OCI-LY1 (cell line): ENCODE results near the gene RPS14.

Experiments
- H2AFZ ChIP-seq: fragments of 200-600 bp; sonication (generic), shearing (Covaris generic); 2 replicates; pipeline ENCODE4 v1.6.0; 2014; ENCODE audit warnings: antibody characterized with exemption, mild to moderate bottlenecking, low read length
- H3F3A ChIP-seq: fragments of 200-600 bp; sonication (generic), shearing (Covaris generic); 2 replicates; pipeline ENCODE4 v1.6.0; 2014; ENCODE audit warnings: mild to moderate bottlenecking, antibody characterized with exemption, low read length, moderate library complexity; ENCODE audit not compliant: insufficient read depth
- H3K27ac ChIP-seq: fragments of 200-600 bp; sonication (generic); 2 replicates; pipeline ENCODE4 v1.5.1; 2014; ENCODE audit warnings: low read length, mixed run types, mild to moderate bottlenecking, low read depth; ENCODE audit not compliant: poor library complexity, severe bottlenecking
- H3K27me3 ChIP-seq: fragments of 200-600 bp; sonication (generic); 2 replicates; pipeline ENCODE4 v1.6.0; 2014; ENCODE audit warnings: antibody characterized with exemption, mild to moderate bottlenecking, low read length, moderate library complexity; ENCODE audit not compliant: insufficient read depth
- H3K36me3 ChIP-seq: fragments of 200-600 bp; sonication (generic); 2 replicates; pipeline ENCODE4 v1.6.1; 2014; ENCODE audit warnings: mild to moderate bottlenecking, antibody characterized with exemption, low read length, moderate library complexity, mixed read lengths; ENCODE audit not compliant: insufficient read depth
- H3K4me1 ChIP-seq: fragments of 200-600 bp; sonication (generic); 2 replicates; pipeline ENCODE4 v1.5.1; 2014; ENCODE audit warnings: mild to moderate bottlenecking, low read length, moderate library complexity; ENCODE audit not compliant: insufficient read depth, severe bottlenecking
- H3K4me2 ChIP-seq: fragments of 200-600 bp; sonication (generic), shearing (Covaris generic); 2 replicates; pipeline ENCODE4 v1.6.1; 2014; ENCODE audit warnings: low read length
- H3K4me3 ChIP-seq: fragments of 200-600 bp; sonication (generic); 2 replicates; pipeline ENCODE4 v1.5.1; 2014; ENCODE audit warnings: low read length, low read depth, mild to moderate bottlenecking, mixed read lengths; ENCODE audit not compliant: poor library complexity, severe bottlenecking
- H3K79me2 ChIP-seq: fragments of 200-600 bp; shearing (Covaris generic); 2 replicates; pipeline ENCODE4 v1.6.1; 2016; ENCODE audit warnings: mixed run types, low read length, mixed read lengths; ENCODE audit not compliant: insufficient read depth
- H3K9ac ChIP-seq: fragments of 200-600 bp; sonication (generic), shearing (Covaris generic); 2 replicates; pipeline ENCODE4 v1.6.1; 2014; ENCODE audit warnings: mild to moderate bottlenecking, low read length, mixed read lengths
- H3K9me2 ChIP-seq: fragments of 200-600 bp; sonication (generic), shearing (Covaris generic); 2 replicates; pipeline ENCODE4 v1.6.1; 2014; ENCODE audit warnings: low read depth, mild to moderate bottlenecking, low read length, mixed read lengths
- H3K9me3 ChIP-seq: fragments of 200-600 bp; shearing (Covaris generic); 2 replicates; pipeline ENCODE4 v1.6.1; 2014; ENCODE audit warnings: low read length, mixed read lengths
- H4K20me1 ChIP-seq: fragments of 200-600 bp; sonication (generic), shearing (Covaris generic); 2 replicates; pipeline ENCODE4 v1.6.0; 2016; ENCODE audit warnings: mild to moderate bottlenecking, low read length; ENCODE audit not compliant: insufficient read depth
- EZH2 ChIP-seq: fragments of 200-600 bp; sonication (generic), shearing (Covaris generic); IDR thresholded peaks from 2 replicates; pipeline ENCODE4 v1.8.0; 2017; ENCODE audit warnings: borderline replicate concordance, mixed run types, mild to moderate bottlenecking, antibody characterized with exemption, low read length, moderate library complexity, mixed read lengths
- TF ChIP-seq, protein P1 (sequence below): fragments of 200-600 bp; sonication (generic), shearing (Covaris generic); IDR thresholded peaks from 2 replicates; pipeline ENCODE4 v1.5.1; 2017; ENCODE audit warnings: mild to moderate bottlenecking, antibody characterized with exemption, low read length, moderate library complexity, mixed read lengths

RPS14 gene

DNA sequence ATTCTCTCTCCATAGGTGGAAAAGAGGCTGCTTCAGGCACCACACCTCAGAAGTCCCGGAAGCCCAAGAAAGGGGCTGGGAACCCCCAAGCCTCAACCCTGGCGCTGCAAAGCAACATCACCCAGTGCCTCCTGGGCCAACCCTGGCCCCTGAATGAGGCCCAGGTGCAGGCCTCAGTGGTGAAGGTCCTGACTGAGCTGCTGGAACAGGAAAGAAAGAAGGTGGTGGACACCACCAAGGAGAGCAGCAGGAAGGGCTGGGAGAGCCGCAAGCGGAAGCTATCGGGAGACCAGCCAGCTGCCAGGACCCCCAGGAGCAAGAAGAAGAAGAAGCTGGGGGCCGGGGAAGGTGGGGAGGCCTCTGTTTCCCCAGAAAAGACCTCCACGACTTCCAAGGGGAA, 53.3 kb downstream of the RPS14 start:
- Histone ChIP-seq H2AFZ (no peak overlapping the region), H3K9me3 (no peaks in the 10 kb centered on the region), H3K79me2 (no peaks in the 10 kb centered on the region), H3K27me3 (no peaks in the 10 kb centered on the region), H4K20me1 (no peaks in the 10 kb centered on the region), H3K4me2 (no peak overlapping the region), H3K4me1 (peaks cover 6% of the 10 kb centered on the region), H3K36me3 (peaks cover 94% of the 10 kb centered on the region), H3K27ac (no peak overlapping the region), H3K9me2 (no peaks in the 10 kb centered on the region), H3F3A (no peaks in the 10 kb centered on the region), H3K9ac (no peak overlapping the region), H3K4me3 (no peak overlapping the region)
- TF ChIP-seq EZH2: no peak
- TF ChIP-seq, protein P1, sequence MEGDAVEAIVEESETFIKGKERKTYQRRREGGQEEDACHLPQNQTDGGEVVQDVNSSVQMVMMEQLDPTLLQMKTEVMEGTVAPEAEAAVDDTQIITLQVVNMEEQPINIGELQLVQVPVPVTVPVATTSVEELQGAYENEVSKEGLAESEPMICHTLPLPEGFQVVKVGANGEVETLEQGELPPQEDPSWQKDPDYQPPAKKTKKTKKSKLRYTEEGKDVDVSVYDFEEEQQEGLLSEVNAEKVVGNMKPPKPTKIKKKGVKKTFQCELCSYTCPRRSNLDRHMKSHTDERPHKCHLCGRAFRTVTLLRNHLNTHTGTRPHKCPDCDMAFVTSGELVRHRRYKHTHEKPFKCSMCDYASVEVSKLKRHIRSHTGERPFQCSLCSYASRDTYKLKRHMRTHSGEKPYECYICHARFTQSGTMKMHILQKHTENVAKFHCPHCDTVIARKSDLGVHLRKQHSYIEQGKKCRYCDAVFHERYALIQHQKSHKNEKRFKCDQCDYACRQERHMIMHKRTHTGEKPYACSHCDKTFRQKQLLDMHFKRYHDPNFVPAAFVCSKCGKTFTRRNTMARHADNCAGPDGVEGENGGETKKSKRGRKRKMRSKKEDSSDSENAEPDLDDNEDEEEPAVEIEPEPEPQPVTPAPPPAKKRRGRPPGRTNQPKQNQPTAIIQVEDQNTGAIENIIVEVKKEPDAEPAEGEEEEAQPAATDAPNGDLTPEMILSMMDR: no peak

DNA sequence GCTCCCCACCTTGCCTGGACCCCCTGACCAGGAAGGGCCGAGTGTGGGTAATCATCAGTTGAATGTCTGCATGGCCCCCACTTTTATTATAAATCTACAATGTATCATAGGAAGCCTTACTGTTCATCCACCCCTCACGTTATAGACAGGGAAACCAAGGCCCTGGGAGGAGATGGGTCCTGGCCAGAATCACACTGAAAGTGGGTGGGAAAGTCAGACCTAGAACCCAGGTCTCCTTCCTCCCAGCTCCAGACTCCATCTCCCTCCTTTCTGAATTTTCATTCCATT, 53.9 kb downstream of the RPS14 start:
- TF ChIP-seq EZH2: no peak
- TF ChIP-seq, protein P1: no peak
- peaks cover 94% of the 10 kb centered on the region for H3K36me3 ChIP-seq
- no peak overlapping the region for H3K4me2 ChIP-seq
- H3K9me2 ChIP-seq: no peaks in the 10 kb centered on the region
- H3K79me2 ChIP-seq: no peaks in the 10 kb centered on the region
- H3K9me3 ChIP-seq: no peaks in the 10 kb centered on the region
- H3K4me3 ChIP-seq: no peak overlapping the region
- no peaks in the 10 kb centered on the region for H3F3A ChIP-seq
- H3K9ac ChIP-seq: no peak overlapping the region
- no peaks in the 10 kb centered on the region for H4K20me1 ChIP-seq
- H3K27ac ChIP-seq: no peak overlapping the region
- peaks cover 6% of the 10 kb centered on the region for H3K4me1 ChIP-seq
- H3K27me3 ChIP-seq: no peaks in the 10 kb centered on the region
- no peak overlapping the region for H2AFZ ChIP-seq

DNA sequence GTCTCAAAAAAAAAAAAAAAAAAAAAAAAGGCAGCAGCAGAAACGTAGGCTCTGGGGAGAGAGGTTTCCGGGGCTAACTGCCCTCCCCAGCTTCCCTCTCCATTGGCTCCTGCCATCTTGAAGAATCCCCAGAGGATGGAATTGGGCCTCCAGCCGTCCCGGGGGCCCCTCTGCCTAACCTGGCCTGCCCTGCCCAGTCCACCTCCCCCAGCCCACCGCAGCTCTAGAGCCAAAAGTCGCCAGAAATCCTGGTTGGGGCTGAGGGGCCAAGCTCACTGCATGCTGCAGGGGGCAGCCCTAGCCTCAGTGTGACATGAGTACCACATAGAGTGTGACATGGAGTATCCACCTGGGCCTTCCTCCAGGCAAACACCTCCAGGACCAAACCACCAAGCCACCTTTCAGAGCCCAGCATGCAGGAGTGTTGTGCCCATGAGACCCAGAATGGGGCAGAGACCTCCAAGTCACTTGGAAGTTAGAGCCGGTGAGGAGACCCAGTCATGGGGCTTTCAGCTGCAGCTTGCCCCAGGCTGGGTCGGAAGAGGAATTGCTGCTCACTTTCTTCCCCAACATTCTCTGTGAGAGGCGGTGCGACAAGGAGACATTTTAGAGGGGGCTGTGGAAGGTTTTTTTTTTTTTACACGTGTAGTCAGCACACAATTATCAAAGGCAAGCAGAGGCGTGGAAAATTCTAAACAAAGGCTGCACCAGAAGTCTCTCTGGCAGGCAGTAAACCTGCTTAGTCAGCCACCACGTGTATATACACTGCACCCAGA, 54.4 kb downstream of the RPS14 start:
- TF ChIP-seq EZH2: no peak
- TF ChIP-seq, protein P1: peak; percentile 32; the same call in 1 of the 2 replicates
- no peaks in the 10 kb centered on the region for H3K9me3 ChIP-seq
- H2AFZ ChIP-seq: no peak overlapping the region

More for the DNA sequence above, 54.4 kb downstream of the RPS14 start:
- Histone ChIP-seq H4K20me1 (no peaks in the 10 kb centered on the region), H3K4me3 (no peak overlapping the region), H3K79me2 (no peaks in the 10 kb centered on the region), H3K4me2 (no peak overlapping the region), H3F3A (no peaks in the 10 kb centered on the region), H3K36me3 (peaks cover 94% of the 10 kb centered on the region), H3K27ac (no peak overlapping the region), H3K9ac (no peak overlapping the region), H3K9me2 (no peaks in the 10 kb centered on the region), H3K4me1 (peaks cover 6% of the 10 kb centered on the region), H3K27me3 (no peaks in the 10 kb centered on the region)
